Smooth muscle cell (in vitro differentiated cells): ENCODE data around the gene SCAANT1. TPM values are rescaled to one million over a fixed set of nuclear protein-coding genes. Genes with fewer than 3 reads are reported as not detected.

Experiments used
- DNase-seq: peaks from one replicate; lab custom pipeline; 2025; ENCODE audit not compliant: unreplicated experiment; lab: John Stamatoyannopoulos, UW
- H2AFZ ChIP-seq: fragments of 200-600 bp; sonication (generic); 2 replicates; pipeline ENCODE4 v1.6.0; 2016; ENCODE audit warnings: antibody characterized with exemption, low read depth, mild to moderate bottlenecking
- H3F3A ChIP-seq: fragments of 200-600 bp; sonication (generic); 2 replicates; pipeline ENCODE4 v1.6.0; 2017; ENCODE audit warnings: antibody characterized with exemption, low read depth
- H3K27ac ChIP-seq: fragments of 200-600 bp; sonication (generic); 2 replicates; pipeline ENCODE4 v1.5.1; 2016; ENCODE audit warnings: low read depth, mild to moderate bottlenecking
- H3K27me3 ChIP-seq: fragments of 200-600 bp; sonication (generic); 2 replicates; pipeline ENCODE4 v1.6.1; 2016; ENCODE audit warnings: low read depth, mild to moderate bottlenecking
- H3K36me3 ChIP-seq: fragments of 200-600 bp; sonication (generic); 2 replicates; pipeline ENCODE4 v1.5.1; 2016; ENCODE audit warnings: low read depth
- H3K4me1 ChIP-seq: fragments of 200-600 bp; sonication (generic); 2 replicates; pipeline ENCODE4 v1.5.1; 2016; ENCODE audit warnings: low read depth
- H3K4me2 ChIP-seq: fragments of 200-600 bp; sonication (generic); 2 replicates; pipeline ENCODE4 v1.6.0; 2016; ENCODE audit warnings: mild to moderate bottlenecking
- H3K4me3 ChIP-seq: fragments of 200-600 bp; sonication (generic); 2 replicates; pipeline ENCODE4 v1.5.1; 2016; ENCODE audit warnings: mild to moderate bottlenecking
- H3K79me2 ChIP-seq: fragments of 200-600 bp; sonication (generic); 2 replicates; pipeline ENCODE4 v1.6.0; 2016; ENCODE audit warnings: low read depth, mild to moderate bottlenecking
- H3K9ac ChIP-seq: fragments of 200-600 bp; sonication (generic); 2 replicates; pipeline ENCODE4 v1.6.0; 2016; ENCODE audit warnings: low read depth
- H3K9me3 ChIP-seq: fragments of 200-600 bp; sonication (generic); replicated peaks from 2 replicates; pipeline ENCODE4 v1.5.1; 2016; ENCODE audit warnings: low read depth
- H4K20me1 ChIP-seq: fragments of 200-600 bp; sonication (generic); 2 replicates; pipeline ENCODE4 v1.6.0; 2016; ENCODE audit warnings: low read depth
- CTCF ChIP-seq: fragments of 200-600 bp; sonication (generic); IDR thresholded peaks from 2 replicates; pipeline ENCODE4 v1.5.1; 2017; ENCODE audit warnings: borderline replicate concordance, mild to moderate bottlenecking, antibody characterized with exemption; ENCODE audit not compliant: insufficient read depth, poor library complexity, severe bottlenecking
- WGBS: methylation state at CpG from one replicate; pipeline ENCODE4 v1.1.7; 2016; ENCODE audit warnings: low lambda C conversion rate; 5-methylcytosine and 5-hydroxymethylcytosine counted together
- polyA plus RNA-seq: library from polyadenylated mRNA; unstranded; fragments of >200 nt; fragmentation: Nextera tagmentation; extraction: Ambion mirVana; gene quantifications from 2 replicates; pipeline ENCODE4 v1.2.1, GENCODE V29; 2016
- total RNA-seq: library from RNA; depleted of rRNA; stranded (reverse); fragments of >200 nt; gene quantifications from 2 replicates; pipeline ENCODE4 v1.2.3, GENCODE V29; 2014

SCAANT1 gene
- total RNA-seq: not detected in 2 replicates
- polyA plus RNA-seq: not detected in 2 replicates

GRCh38 chr3:63911873-63912767 lies at the start of gene SCAANT1:
Gene SCAANT1 (minus strand): TSS chr3:63912383.
- Histone ChIP-seq H2AFZ (peak within 1 kb of the TSS; percentile 39), H4K20me1 (peaks cover 38% of the 10 kb centered on the region), H3K4me1 (peaks cover 16% of the 10 kb centered on the region), H3K79me2 (peaks cover 10% of the 10 kb centered on the region), H3K27me3 (no peaks in the 10 kb centered on the region), H3K9me3 (no peaks in the 10 kb centered on the region), H3K9ac (peak within 1 kb of the TSS; percentile 98), H3K36me3 (peaks cover 5% of the 10 kb centered on the region), H3F3A (peaks cover 5% of the 10 kb centered on the region), H3K4me2 (peak within 1 kb of the TSS; percentile 93), H3K27ac (peak within 1 kb of the TSS; percentile 93), H3K4me3 (peak within 1 kb of the TSS; percentile 85)
- under 1% methylated on average over 80 of the region's 115 CpGs for WGBS
- TF ChIP-seq CTCF: no peak
- peak; percentile 83 for DNase-seq

DNA sequence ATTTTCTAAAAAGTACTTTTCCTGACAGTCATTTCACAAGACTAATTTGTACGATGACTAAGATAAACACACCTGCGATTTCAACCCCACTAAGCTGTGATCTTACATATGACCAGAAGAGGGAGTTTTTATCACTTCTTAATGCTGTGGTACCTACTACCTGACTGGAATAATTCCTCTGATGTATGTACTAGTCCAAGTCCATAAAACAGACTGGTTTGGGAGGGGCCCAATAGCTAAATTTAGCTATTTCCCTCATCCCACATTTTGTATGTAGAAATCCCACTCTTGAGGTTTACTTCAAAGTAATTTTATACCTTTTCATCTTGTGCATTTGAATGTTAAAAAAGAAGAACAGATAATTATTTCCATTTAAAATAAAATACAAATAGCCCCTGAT lies 49.7 kb upstream of the SCAANT1 start:
- Histone ChIP-seq H3K4me3 (no peak overlapping the region), H3K36me3 (no peaks in the 10 kb centered on the region), H3K9ac (no peak overlapping the region), H3K4me2 (no peak overlapping the region), H4K20me1 (peaks cover 97% of the 10 kb centered on the region), H3K27ac (no peak overlapping the region), H2AFZ (no peak overlapping the region), H3F3A (peaks cover 19% of the 10 kb centered on the region), H3K9me3 (no peaks in the 10 kb centered on the region), H3K4me1 (peaks cover 58% of the 10 kb centered on the region), H3K79me2 (peaks cover 6% of the 10 kb centered on the region), H3K27me3 (no peaks in the 10 kb centered on the region)
- 79% methylated on average over 2 of the region's 2 CpGs for WGBS
- TF ChIP-seq CTCF: peak; percentile 47
- DNase-seq: no peak

- no peak overlapping the region for H3K9ac ChIP-seq
- H3F3A ChIP-seq: peaks cover 12% of the 10 kb centered on the region
- no peak overlapping the region for H2AFZ ChIP-seq
- no peak for DNase-seq
- H3K79me2 ChIP-seq: peaks cover 4% of the 10 kb centered on the region
- 60% methylated on average over 6 of the region's 6 CpGs for WGBS
- H3K36me3 ChIP-seq: no peaks in the 10 kb centered on the region
- TF ChIP-seq CTCF: no peak
- H3K27me3 ChIP-seq: no peaks in the 10 kb centered on the region
- no peaks in the 10 kb centered on the region for H3K9me3 ChIP-seq
- H3K27ac ChIP-seq: no peak overlapping the region
- peaks cover 47% of the 10 kb centered on the region for H3K4me1 ChIP-seq
- peak overlapping the region; percentile 14 for H3K4me3 ChIP-seq
- H4K20me1 ChIP-seq: peaks cover 97% of the 10 kb centered on the region
- H3K4me2 ChIP-seq: peak overlapping the region; percentile 60
Measured at GRCh38 chr3:63960048-63960711, 48.0 kb upstream of the SCAANT1 start.
